HG03469 (cell line): ENCODE data around the gene MAPKAP1.

Source experiments
- ATAC-seq: cut with Tn5 transposase; IDR thresholded peaks from one replicate; pipeline ENCODE4 v1.9.1; 2021; ENCODE audit warnings: mild to moderate bottlenecking, moderate library complexity, moderate number of reproducible peaks; ENCODE audit not compliant: unreplicated experiment

MAPKAP1 gene

DNA sequence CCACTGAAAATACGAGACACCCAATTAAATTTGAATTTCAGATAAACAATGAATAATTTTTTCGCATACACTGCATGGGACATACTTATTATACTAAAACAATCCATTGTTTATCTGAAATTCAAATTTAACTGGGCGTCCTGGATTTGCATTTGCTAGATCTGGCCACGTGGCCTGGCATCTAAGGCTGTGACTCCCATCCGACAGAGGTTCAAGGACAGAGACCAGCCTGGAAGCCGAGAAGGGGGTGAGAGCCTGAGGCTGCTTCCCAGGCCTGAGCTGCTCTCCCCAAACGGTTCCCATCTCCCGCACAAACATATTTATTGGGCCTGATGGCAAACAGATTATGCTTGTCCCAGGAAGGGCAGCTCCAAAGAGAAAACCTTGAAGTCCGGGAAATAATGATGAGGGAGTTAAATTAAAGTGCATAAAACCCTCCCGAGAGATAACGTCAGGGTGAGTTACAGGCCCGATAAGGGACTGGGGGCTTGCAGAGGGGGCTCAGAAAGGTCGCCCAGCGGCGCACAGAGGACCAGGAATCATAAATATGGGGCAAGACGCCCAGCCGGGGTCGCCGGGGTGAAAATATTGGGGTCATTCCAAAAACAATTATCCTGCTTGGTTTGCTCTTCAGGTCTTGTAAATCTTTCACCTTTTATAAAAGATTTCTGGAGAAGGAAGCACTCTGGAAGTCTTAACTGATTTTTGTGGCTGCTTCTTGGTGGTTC is 281.7 kb downstream of the MAPKAP1 start:
- ATAC-seq: no peak

DNA sequence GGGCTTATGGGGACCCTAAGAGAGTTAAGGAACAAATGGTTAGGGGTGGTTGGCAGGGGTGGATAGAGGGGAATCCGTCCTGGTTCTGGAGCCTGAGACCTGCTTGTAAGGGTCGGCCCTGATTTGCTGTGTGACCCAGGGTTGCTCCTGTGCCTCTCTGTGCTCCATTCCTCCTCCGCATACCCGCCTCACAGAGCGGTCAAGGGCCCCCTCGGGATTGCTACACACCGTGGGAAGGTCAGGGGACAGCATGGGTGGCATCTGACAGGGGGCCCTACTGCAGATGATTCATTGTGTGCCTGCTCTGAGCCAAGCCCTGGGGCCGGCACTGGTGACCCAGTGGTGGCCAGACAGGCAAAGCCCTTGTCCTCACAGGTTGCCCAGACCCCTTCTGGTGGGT is 283.0 kb downstream of the MAPKAP1 start:
- no peak for ATAC-seq

DNA sequence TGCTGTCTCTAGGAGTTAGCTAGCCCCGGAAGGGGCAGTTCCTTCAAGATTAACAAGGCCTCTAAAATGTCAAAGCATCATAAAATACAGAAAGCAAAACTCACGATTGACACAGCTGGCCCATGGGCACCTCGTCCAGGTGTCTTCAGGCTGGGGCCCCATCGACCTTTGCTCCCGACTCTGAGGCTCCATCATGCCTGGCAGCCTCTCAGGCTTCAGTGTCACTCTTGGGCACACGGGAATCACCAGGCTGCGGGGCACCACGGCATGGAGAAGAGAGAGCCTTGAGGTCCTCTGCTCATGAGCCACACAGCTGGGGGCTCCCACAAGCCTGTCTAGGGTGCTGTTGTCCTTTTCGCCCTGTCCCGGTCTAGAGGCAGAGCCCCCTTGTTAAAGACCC is 284.2 kb downstream of the MAPKAP1 start:
- no peak for ATAC-seq

DNA sequence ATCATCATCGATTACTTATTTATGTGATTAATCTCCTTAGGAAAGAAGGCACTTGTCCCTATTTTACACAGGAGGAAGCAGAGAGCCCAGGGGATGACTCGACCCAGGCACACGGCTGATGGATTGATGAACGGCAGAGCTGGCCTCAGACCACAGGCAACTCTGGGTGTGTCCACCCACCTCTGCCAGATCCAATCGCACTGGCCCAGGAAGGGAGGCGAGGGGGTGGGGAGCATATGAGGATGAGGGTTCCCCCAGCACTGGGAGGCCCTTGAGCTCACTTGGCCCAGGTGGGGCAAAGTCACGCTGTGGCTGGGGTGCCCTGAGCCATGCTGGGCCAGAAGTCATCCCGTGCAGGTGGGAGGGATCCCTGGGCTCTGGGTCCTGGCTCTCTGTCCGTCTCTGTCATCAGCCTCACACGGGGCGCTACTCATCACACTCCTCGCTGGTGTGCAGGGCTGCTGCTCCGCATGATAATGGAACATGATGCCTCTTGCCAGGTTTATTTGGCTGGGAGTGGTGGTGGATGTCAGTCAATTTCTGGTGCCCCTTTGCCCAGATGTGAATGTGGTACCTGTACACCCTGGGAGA is 285.3 kb downstream of the MAPKAP1 start:
- ATAC-seq: no peak

DNA sequence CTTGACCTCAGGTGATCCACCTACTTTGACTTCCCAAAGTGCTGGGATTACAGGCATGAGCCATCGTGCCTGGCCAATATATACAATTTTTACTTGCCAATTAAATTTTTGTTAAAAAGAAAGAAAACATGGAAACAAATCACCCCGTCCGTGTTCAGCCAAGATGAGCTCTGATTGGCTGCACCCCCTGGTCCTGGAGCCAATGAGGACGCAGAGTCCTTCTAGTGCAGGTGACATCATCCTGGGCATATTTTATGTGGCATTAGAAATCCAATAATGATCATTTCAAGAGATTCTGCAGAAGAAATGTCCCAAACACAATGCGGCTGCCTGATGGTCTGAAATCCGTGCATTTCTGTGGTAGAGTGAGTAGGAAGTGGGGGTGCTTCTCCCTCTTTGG is 285.8 kb downstream of the MAPKAP1 start:
- no peak for ATAC-seq

DNA sequence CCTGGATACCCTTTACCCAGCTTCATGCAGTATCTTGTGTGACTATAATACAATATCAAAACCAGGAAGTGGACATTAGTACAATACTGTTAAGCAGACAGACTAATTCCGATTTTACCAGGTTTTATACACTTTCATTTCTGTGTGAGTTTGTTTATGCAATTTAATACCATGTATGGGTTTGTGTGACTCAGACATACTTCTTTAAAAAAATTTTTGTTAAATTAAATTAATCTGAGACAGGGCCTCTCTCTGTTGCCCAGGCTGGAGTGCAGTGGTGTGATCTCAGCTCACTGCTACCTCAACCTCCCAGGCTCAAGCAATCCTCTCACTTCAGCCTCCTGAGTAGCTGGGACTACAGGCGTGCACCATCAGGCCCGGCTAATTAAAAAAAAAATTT is 288.6 kb downstream of the MAPKAP1 start:
- no peak for ATAC-seq

DNA sequence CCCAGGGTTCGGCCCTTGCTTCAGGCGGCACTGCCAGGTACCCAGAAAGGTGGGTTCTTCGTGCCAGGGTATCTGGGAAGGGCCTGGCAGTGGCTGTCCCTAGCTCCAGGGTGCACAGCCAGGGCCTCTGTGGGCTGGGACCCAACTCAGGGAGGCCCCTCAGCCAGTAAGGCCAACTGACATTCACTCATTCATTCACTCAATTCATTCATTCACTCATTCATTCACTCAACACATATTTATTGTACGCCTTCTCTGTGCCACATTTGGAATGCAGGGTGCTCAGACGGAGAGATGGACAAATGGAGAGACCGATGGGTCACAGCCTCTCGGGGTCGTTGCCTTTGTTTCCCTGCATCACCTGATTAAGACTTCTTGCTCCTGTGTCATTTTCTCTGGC is 290.5 kb downstream of the MAPKAP1 start:
- no peak for ATAC-seq

DNA sequence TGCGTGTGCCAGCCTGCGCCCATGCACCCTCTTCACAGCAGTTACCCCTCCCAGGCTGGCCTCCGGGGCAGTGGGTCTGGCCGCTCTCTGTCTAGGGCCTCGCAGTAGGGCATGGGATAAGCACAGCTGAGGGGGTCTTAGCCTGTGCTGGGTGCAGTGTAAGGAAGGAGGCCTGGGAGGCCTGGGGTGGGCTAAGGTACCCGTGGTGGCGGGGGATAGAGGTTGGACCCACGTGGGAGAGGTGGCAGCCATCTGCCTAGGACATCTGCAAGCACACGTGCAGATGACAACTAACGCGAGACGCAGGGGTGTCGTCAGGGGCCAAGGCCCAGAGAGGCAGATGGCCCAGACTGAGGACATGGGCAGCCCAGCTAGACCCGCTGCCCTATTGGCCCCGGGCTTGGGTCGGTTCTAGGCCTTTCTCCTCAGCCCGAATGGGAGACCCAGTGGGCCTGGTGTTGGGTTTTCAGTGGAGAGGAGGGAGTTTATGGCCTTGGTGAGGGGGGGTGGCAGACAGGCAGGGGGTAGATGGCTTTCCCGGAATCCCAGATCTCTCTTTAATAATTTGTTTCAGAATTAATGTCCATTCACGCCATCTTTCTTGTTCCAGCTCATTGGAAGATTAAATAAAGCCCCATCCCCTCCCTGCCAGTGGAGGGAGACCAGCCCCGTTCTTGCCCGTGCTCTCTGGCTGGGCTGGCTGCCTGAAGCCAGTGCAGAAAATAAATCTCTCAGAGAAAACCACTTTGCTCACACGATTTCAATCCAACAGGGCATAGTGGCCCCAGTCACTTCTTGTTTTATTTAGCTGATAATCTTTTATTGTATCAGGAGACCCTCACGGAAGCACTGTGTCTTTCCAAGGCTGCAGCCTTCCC is 291.2 kb downstream of the MAPKAP1 start:
- no peak for ATAC-seq

DNA sequence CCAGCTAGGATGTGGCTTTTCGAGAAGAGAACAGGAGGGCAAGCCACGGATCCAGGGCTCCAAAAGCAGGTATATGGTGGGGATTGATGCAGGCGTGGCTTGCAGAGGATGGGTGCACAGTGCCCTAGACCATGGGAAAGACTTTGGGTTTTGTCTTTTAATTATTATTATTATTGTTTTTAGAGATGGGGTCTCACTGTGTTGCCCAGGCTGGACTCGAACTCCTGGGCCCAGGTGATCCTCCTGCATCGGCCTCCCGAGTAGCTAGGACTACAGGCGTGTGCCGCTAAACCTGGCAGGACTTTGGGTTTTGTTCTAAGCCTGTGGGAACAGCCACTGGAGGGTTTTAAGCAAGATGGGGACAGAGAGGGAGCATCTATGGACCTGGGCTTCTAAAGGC is 293.4 kb downstream of the MAPKAP1 start:
- no peak for ATAC-seq

DNA sequence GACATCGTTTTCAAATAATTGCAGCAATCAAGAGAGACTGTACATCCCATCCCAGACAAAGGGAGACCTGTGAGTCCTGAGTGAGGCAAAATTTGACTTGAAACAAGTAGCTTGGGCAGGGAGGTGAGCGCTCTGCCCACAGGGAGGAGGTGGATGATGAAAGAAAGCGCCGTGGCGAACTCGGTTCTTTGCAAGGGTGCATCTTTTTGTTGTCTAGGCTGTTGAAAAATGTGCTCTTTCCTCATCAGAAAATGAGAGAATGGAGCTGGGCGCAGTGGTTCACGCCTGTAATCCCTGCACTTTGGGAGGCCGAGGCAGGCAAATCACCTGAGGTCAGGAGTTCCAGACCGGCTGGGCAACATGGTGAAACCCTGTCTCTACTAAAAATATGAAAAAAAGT is 294.8 kb downstream of the MAPKAP1 start:
- ATAC-seq: no peak

DNA sequence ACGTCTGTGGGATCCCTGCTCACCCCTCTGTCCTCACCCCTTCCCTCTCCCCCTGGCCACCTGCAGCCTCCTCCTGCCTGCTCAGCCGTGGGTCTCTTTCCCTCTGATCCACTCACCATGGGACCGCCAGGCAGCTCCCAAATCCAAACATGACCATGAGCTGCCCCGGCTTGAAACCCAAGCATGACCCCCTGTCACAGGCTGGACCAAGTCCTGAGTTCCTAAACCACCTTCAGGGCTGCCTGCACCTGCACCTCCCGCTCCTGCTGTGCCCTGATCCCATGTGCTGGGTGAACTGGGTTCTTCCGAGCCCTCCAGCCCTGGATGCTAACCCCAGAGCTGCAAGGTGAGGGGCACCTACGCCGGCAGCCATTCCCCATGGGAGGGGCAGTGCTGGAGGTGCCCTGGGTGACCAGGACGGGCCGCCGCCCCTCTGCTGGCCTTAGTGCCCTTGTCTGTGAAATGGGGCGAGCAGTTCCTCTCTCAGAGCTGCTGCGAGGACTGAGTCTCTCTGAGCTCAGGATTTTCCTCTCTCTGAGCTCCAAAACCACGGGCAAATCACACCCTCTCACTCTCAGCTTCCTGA is 295.7 kb downstream of the MAPKAP1 start:
- no peak for ATAC-seq

DNA sequence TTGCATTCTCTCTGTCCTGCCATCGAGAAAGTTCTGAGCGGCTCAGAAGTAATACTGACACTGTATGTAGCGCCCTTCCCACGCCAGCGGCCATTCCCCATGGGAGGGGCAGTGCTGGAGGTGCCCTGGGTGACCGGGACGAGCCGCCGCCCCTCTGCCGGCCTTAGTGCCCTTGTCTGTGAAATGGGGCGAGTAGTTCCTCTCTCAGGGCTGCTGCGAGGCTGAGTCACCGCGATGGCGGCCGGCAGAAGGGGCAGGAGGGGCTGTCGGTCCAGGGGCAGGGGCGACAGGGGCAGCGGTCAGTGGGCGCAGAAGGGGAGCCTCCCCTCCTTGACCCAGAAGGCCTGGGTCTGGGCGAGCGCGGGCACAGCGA is 296.5 kb downstream of the MAPKAP1 start:
- ATAC-seq: no peak

DNA sequence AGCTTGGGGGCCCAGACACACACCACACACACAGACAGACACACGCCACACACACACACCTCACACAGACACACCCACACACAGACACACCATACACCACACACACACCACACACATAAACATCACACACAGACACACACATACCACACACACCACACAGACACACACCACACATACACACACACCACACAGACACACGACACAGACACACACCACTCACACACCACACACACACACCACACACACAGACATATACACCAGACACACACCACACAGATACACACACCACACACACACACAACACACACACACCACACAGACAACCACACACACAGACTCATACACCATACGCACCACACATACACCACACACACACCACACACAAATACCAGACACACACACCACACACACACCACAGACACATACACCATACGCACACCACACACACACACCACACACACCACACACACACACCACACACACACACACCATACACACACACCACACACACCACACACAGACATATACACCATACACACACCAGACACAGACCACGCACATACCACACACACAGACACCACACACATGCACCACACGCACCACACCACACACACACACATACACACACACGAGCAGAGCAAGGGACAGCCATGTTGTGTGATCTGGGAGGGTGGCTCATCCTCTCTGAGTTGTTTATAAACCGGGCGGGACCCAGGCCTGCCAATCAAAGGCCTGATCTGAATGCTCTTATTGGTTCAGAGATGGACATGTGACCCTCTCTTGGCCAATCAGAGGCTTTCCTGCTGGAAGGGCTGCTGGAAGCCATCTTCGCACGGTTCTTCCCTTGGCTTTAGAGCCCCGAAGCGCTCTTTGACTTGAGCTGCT is 297.1 kb downstream of the MAPKAP1 start:
- no peak for ATAC-seq

DNA sequence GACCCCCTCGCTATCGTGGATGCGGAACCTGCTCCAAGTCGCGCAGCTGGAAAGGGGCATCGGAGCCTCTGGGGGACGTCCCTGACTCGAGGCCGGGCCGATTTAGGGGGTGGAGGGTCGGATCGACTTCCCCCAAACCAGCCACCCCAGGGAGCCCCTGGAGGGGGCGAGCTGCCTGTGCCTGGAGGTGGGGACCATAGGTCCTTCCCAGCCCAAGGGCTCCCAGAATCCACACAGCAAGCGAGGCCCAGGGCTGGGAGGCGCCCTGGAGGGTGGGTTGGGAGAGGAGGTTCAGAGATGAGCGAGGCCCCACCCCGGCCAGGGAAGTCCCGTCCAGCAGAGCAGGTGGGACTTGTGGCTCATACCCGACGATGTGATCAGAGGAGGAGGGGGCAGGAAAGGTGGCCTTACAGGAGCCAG is 297.8 kb downstream of the MAPKAP1 start:
- no peak for ATAC-seq

DNA sequence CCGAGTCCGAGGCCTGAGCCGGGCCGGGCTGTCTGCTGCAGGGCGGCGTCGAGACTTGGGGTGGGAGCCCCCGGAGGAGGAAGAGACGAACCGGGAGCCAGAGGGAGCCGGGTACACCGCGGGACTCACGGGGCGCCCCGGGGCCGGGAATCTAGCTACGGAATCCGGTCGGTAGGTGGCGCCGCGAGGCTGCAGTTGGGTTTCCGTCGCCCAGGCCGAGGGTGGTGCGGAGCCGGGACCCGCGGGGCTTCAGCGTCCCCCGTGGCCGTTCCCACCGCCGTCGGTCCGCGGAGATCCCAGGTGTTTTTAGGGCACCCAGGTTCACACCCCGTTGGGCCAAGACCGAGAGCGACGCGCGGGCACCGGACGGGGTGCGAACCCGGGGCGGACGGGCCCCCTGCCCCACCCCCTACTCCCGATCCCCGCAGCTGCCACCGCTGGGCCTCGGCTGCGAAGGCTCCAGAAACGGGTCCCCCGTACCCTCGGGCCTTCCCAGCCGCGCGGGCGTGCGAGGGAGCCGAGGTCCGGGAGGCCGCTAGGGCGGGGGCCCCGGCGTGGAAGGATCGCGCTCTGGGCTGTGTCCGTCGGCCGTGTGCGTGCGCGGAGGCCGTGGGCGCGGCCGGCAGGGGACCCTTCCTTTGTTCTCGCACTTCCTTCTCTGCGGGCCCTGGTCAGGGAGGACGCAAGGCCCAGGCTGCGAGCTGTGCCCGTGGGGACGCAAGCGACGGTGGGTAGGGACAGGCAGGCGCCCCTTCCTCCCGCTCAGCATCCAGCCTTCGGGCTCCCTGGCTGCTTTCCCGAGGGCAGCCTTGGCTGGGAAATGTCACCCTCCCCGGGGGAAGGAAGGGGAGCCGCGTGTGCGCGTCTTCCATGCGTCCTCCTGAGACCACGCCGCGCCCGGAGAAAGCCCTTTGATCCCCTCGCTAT is 298.8 kb downstream of the MAPKAP1 start:
- no peak for ATAC-seq

DNA sequence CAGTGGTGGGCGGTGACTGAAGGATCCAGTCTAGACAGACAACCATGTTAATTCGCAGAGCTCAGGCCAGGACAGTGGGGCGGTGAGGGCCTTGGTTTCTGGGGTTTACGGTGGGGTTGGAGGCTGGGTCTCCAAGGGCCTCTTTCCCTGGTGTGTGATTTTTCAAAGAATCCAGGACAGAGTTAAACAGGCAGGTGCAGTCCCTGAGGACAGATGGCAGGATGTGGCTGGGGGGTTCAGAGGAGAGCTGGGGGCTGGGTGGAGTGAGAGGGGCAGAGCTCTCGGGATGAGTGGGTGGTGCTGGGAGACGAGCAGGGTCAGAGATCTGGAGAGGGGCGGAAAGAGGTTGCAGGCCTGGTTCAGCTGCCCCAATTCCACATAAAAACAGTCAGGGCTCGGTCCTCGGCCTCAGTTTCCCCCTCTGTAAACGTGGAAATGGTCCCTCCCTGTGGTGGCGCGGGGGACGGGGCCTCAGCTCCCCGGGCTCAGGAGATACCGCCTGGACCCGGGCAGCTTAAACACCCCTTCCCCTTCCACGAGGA is 299.5 kb downstream of the MAPKAP1 start:
- ATAC-seq: no peak

DNA sequence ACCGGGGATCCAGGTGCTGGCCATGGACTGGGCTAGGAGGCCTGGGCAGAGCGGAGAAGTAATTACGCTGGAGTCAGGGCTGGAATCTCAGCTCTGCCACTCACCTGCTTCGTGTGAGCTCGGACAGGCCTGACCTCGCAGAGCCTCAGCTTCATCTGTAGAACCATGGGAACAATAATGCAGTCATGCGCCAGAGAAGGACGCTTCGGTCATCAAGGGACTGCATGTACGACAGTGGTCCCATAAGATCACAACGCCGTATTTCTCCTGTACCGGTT is 300.3 kb downstream of the MAPKAP1 start:
- ATAC-seq: no peak

DNA sequence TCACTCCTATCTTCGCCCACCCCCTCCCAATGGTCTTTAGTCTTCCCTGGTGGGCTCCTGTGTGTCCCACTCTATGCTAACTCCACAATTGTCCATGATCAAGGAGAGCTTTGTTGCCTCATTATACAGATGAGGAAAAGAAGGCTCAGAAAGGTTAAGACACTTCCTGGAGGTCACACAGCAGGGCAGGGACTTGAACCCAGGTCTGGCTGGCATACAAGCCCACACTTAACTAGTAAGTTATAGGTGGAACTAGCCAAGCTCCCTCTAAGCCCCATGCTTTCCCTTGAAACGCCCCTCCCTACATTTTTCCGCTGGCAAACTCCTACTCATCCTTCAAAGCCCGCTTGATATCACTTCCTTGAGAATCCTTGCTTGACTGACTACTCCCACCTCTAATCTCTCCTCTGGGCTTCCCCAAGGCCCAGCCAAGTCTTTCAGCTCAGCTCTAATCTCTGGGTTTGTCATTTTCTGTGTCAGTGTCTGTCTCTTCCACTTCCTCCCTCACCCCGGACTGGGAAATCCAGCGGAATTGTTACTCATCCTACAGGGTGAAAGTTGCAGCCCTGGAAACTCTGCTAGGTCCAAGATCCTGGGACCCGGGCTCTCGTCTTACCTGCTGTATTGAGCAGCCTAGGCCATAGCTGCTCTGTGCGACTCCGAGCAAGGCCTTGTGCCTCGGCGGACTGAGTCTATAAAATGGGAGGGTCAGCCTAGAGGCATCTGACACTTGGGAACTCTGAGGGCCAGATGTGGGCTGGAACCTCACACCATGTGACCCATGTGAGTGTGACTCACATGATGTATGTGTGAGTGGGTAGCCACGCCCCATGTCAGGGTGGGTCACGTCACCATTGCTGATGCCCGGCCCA is 300.8 kb downstream of the MAPKAP1 start:
- no peak for ATAC-seq

DNA sequence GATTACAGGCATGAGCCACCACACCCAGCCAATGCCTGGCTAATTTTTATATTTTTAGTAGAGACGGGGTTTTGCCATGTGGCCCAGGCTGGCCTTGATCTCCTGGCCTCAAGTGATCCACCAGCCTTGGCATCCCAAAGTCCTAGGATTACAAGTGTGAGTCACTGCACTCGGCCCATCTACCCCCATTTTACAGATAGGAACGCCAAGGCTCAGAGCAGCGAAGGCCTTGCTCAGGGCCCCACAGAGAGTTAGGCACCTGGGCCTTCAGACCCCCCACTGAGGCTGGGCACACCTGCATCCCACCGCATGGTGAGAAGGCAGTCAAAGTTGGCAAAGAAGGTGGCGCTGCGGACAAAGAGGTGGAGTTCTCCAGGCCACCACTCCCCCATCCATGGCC is 302.3 kb downstream of the MAPKAP1 start:
- no peak for ATAC-seq
